ENCODE data around the gene GNLY.

DNA sequence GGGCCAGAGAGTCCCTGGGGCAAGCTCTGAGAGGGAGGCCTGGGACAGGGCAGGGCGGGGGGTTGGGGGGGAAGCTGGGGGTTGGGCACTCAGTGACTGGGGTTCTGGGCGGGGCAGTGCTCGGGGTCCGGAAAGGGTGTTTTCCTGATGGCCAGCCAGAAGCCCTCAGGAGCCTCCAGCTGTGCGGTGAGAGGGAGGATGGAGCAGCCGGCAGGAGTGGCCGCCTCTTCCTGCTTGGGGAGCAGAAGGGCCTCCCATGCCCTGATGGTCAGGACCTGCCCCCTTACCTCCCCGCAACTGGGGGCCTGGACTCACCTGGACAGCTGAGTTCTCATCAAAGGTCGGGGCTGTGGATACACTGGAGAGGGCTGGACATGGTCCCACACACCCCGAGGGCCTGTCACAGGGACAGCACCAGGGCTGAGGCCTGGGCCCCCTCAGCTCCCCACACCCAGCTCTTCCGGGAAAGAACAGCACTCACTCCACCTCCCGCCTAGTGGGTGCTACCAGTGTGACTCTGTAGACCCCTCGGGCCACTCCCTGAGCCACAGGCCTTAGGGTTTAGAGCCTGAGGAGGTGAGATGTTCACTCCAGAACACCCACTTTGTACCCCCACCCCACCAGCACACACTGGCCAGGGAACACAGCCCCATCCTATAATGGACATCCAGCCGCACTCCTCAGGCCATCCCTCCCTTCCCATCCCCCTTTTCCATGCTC is 32.9 kb upstream of the GNLY start:
- TF ChIP-seq POLR2AphosphoS5 (IDR thresholded peaks at IDR 0.05; ENCODE audit: insufficient read depth in 1 of 2, low read depth in 1 of 2): no peak
- TF ChIP-seq POLR2A (IDR thresholded peaks at IDR 0.05): no peak

All from vagina (tissue), 2 donors.